SK-N-SH (cell line): ENCODE data around the gene SMIM3. TPM values are rescaled to one million over a fixed set of nuclear protein-coding genes. Genes with fewer than 3 reads are reported as not detected.

Source experiments
- CTCF ChIA-PET: fragments of 300-600, 350-600 bp; formaldehyde crosslinking; extraction: SDS; loops from one replicate; lab custom pipeline; 2021; lab: Yijun Ruan, JAX
- POLR2A ChIA-PET: fragments of 350-600 bp; sonication (Branson Sonifier 250); formaldehyde crosslinking; extraction: SDS; loops from one replicate; lab custom pipeline; 2020; ENCODE audit warnings: antibody characterized with exemption, inconsistent platforms; lab: Yijun Ruan, JAX
- DNase-seq: peaks from one replicate; pipeline ENCODE4 v3.0.0; 2012
- H2AFZ ChIP-seq: fragments of 200-600 bp; sonication (generic); 2 replicates; pipeline ENCODE4 v1.8.1; 2016; ENCODE audit warnings: antibody characterized with exemption, mild to moderate bottlenecking, low read depth
- H3F3A ChIP-seq: fragments of 200-600 bp; sonication (generic); replicated peaks from 2 replicates; pipeline ENCODE3; 2016; ENCODE audit warnings: antibody characterized with exemption, mild to moderate bottlenecking; ENCODE audit not compliant: insufficient read depth
- H3K27ac ChIP-seq, 2 experiments: fragments of 200-500 bp in 1 of 2; fragments of 200-600 bp in 1 of 2; sonication (Bioruptor generic) in 1 of 2; sonication (generic), shearing (Covaris generic) in 1 of 2; 2 replicates each; pipeline versions ENCODE4 v1.5.1 to v1.6.1; 2014 to 2016; ENCODE audit warnings: low read depth in 2 of 2, inconsistent platforms in 1 of 2, low read length in 1 of 2, mild to moderate bottlenecking in 1 of 2, mixed read lengths in 1 of 2
- H3K27me3 ChIP-seq: fragments of 200-600 bp; sonication (generic), shearing (Covaris generic); 2 replicates; pipeline ENCODE4 v1.6.1; 2016; ENCODE audit warnings: mixed run types; ENCODE audit not compliant: insufficient read depth
- H3K36me3 ChIP-seq, 2 experiments: fragments of 200-500 bp in 1 of 2; fragments of 200-600 bp in 1 of 2; sonication (Bioruptor generic) in 1 of 2; sonication (generic) in 1 of 2; replicated peaks in 1 of 2; 2 replicates each; pipeline versions ENCODE3 to v1.5.1; 2014 to 2016; ENCODE audit warnings: low read length in 1 of 2, mild to moderate bottlenecking in 1 of 2; ENCODE audit not compliant: insufficient read depth in 2 of 2, control insufficient read depth in 1 of 2
- H3K4me1 ChIP-seq, 2 experiments: fragments of 200-500 bp in 1 of 2; fragments of 200-600 bp in 1 of 2; sonication (Bioruptor generic) in 1 of 2; sonication (generic), shearing (Covaris generic) in 1 of 2; 2 replicates each; pipeline versions ENCODE4 v1.5.1 to v1.6.1; 2014 to 2016; ENCODE audit warnings: low read depth in 1 of 2, low read length in 1 of 2, mixed run types in 1 of 2; ENCODE audit not compliant: insufficient read depth in 2 of 2, control insufficient read depth in 1 of 2
- H3K4me2 ChIP-seq: fragments of 200-600 bp; sonication (generic), shearing (Covaris generic); 2 replicates; pipeline ENCODE4 v1.6.1; 2017; ENCODE audit warnings: mixed run types
- H3K4me3 ChIP-seq, 2 experiments: fragments of 200-500 bp in 1 of 2; fragments of 200-600 bp in 1 of 2; sonication (Bioruptor generic) in 1 of 2; sonication (generic), shearing (Covaris generic) in 1 of 2; 2 replicates each; pipeline versions ENCODE4 v1.5.1 to v1.8.1; 2014 to 2016; ENCODE audit warnings: low read depth in 2 of 2, inconsistent platforms in 1 of 2, low read length in 1 of 2, mild to moderate bottlenecking in 1 of 2, mixed read lengths in 1 of 2, moderate library complexity in 1 of 2
- H3K79me2 ChIP-seq: fragments of 200-600 bp; sonication (generic); 2 replicates; pipeline ENCODE4 v1.8.1; 2017; ENCODE audit warnings: mild to moderate bottlenecking; ENCODE audit not compliant: insufficient read depth
- H3K9ac ChIP-seq: fragments of 200-600 bp; sonication (generic); 2 replicates; pipeline ENCODE4 v1.6.1; 2017; ENCODE audit warnings: mixed run types
- H3K9me2 ChIP-seq: fragments of 200-600 bp; sonication (generic); 2 replicates; pipeline ENCODE4 v1.6.1; 2017; ENCODE audit warnings: mixed run types
- H3K9me3 ChIP-seq: fragments of 200-600 bp; sonication (generic); 2 replicates; pipeline ENCODE4 v1.6.1; 2017; ENCODE audit warnings: mixed run types, mild to moderate bottlenecking, moderate library complexity
- H4K20me1 ChIP-seq: fragments of 200-600 bp; sonication (generic); 2 replicates; pipeline ENCODE4 v1.6.1; 2017; ENCODE audit warnings: mild to moderate bottlenecking, mixed run types; ENCODE audit not compliant: insufficient read depth
- CHD2 ChIP-seq: fragments of 150-350 bp; IDR thresholded peaks from 2 replicates; pipeline ENCODE4 v1.6.1; 2018; ENCODE audit warnings: low read length; ENCODE audit not compliant: partially characterized antibody
- ELF1 ChIP-seq: IDR thresholded peaks from 2 replicates; pipeline ENCODE4 v1.4.0; 2012
- EP300 ChIP-seq, 2 experiments: IDR thresholded peaks; 2 replicates each; pipeline versions ENCODE4 v1.4.0 to v1.6.1; 2012; ENCODE audit warnings: borderline replicate concordance in 1 of 2, low read depth in 1 of 2, low read length in 1 of 2
- EZH2phosphoT487 ChIP-seq: fragments of 200-600 bp; sonication (generic); IDR thresholded peaks from 2 replicates; pipeline ENCODE4 v1.6.1; 2017; ENCODE audit warnings: low read depth, mixed run types, mild to moderate bottlenecking, antibody characterized with exemption, moderate library complexity, borderline replicate concordance
- FOSL2 ChIP-seq: IDR thresholded peaks from 2 replicates; pipeline ENCODE4 v1.4.0; 2012; ENCODE audit warnings: low read depth, mild to moderate bottlenecking, moderate library complexity, borderline replicate concordance
- FOXM1 ChIP-seq: IDR thresholded peaks from 2 replicates; pipeline ENCODE4 v1.4.0; 2012; ENCODE audit warnings: low read depth, mild to moderate bottlenecking
- GABPA ChIP-seq: IDR thresholded peaks from 2 replicates; pipeline ENCODE4 v1.4.0; 2012; ENCODE audit warnings: low read depth, mild to moderate bottlenecking
- GATA2 ChIP-seq: sonication (generic); formaldehyde crosslinking; IDR thresholded peaks from 2 replicates; pipeline ENCODE4 v1.5.0; 2020; ENCODE audit warnings: mild to moderate bottlenecking, missing genetic modification reagents
- MEF2A ChIP-seq: IDR thresholded peaks from 2 replicates; pipeline ENCODE4 v1.4.0; 2012; ENCODE audit warnings: low read depth, borderline replicate concordance
- NFIC ChIP-seq: IDR thresholded peaks from 2 replicates; pipeline ENCODE4 v1.4.0; 2012; ENCODE audit warnings: borderline replicate concordance
- NRF1 ChIP-seq: IDR thresholded peaks from 2 replicates; pipeline ENCODE4 v1.6.1; 2012; ENCODE audit warnings: low read depth, mild to moderate bottlenecking, low read length
- POLR2AphosphoS5 ChIP-seq: IDR thresholded peaks from 2 replicates; pipeline ENCODE4 v1.6.1; 2012; ENCODE audit warnings: low read depth, low read length
- RAD21 ChIP-seq: IDR thresholded peaks from 2 replicates; pipeline ENCODE4 v1.6.1; 2012; ENCODE audit warnings: mild to moderate bottlenecking, low read length
- RFX5 ChIP-seq: IDR thresholded peaks from 2 replicates; pipeline ENCODE4 v1.6.1; 2012; ENCODE audit warnings: mild to moderate bottlenecking, improper control_type of control experiment, low read length
- RXRA ChIP-seq: IDR thresholded peaks from 2 replicates; pipeline ENCODE4 v1.4.0; 2012; ENCODE audit warnings: low read depth, mild to moderate bottlenecking, borderline replicate concordance
- SIN3A ChIP-seq: IDR thresholded peaks from 2 replicates; pipeline ENCODE4 v1.6.1; 2012; ENCODE audit warnings: low read depth, mild to moderate bottlenecking, low read length, moderate library complexity, borderline replicate concordance
- SMC3 ChIP-seq: IDR thresholded peaks from 2 replicates; pipeline ENCODE4 v1.6.1; 2012; ENCODE audit warnings: low read depth, low read length, improper control_type of control experiment
- TAF1 ChIP-seq: IDR thresholded peaks from 2 replicates; pipeline ENCODE4 v1.6.1; 2012; ENCODE audit warnings: low read depth, mild to moderate bottlenecking, low read length, moderate library complexity, borderline replicate concordance
- TCF12 ChIP-seq: IDR thresholded peaks from 2 replicates; pipeline ENCODE4 v1.4.0; 2012
- YY1 ChIP-seq: IDR thresholded peaks from 2 replicates; pipeline ENCODE4 v1.4.0; 2012; ENCODE audit warnings: low read depth, mild to moderate bottlenecking
- WGBS: methylation state at CpG from one replicate; pipeline ENCODE4 v1.1.6; 2017; ENCODE audit warnings: low lambda C conversion rate; 5-methylcytosine and 5-hydroxymethylcytosine counted together
- polyA plus RNA-seq, 3 experiments: library from polyadenylated mRNA; depleted of rRNA; stranded (reverse); fragments of >200 nt; gene quantifications; 2 replicates each; pipeline ENCODE4 v1.2.3, GENCODE V29; 2012
- TF ChIP-seq, protein P1 (sequence below): IDR thresholded peaks from 2 replicates; pipeline ENCODE4; 2012
- TF ChIP-seq, protein P2 (sequence below): fragments of 150-350 bp; IDR thresholded peaks from 2 replicates; pipeline ENCODE4 v1.6.1; 2017; ENCODE audit warnings: antibody characterized with exemption, low read length, low read depth, borderline replicate concordance
- TF ChIP-seq, protein P3 (sequence below): fragments of 150-350 bp; IDR thresholded peaks from 2 replicates; pipeline ENCODE4 v1.6.1; 2016; ENCODE audit warnings: mild to moderate bottlenecking, low read depth, low read length
- TF ChIP-seq, protein P4 (sequence below): IDR thresholded peaks from 2 replicates; pipeline ENCODE4 v1.4.0; 2012; ENCODE audit warnings: low read depth, borderline replicate concordance

The SMIM3 gene
- polyA plus RNA-seq, 1 of the 3 experiments (the other 2 are of a cell fraction): 39.9 TPM

DNA sequence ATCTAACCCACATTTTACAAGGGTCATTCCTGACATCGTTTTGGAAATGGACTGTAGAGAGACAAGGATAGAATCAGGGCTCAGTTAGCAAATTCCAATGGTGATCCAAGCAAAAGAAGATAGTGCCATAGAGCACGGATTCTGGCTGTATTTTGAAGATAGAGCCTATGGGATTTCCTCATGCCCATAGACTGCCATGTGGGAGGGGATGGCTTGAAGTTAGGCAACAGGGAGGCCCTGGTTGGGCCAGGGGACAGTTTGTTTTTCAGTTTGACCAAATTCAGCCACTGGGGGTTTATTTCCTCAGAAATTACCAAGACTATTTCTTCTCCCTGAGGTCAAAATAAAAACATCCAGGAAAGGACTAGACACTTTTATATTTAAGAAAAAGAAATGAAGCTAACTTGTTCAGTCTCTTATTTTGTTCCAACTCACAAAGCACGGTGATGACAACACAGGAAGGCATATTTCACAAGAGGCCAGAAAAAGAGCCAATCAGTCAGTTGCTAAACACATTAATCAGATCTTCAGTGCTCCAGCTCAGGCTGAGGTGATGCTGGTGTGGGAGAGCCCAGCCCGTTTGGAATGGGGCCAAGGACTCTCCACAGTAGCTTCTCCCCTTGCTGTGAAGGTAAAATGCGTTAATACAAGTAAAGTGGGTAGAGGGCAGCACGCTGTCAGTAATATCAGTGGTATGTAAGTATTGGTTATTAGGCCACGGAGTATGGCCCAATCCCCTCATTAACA, 15.4 kb upstream of the SMIM3 start:
- Histone ChIP-seq H3K4me3 (no peak overlapping the region), H3K9me3 (no peaks in the 10 kb centered on the region), H3K27me3 (no peaks in the 10 kb centered on the region), H3K79me2 (peaks cover 1% of the 10 kb centered on the region; the same call in 1 of the 2 replicates), H3F3A (peaks cover 5% of the 10 kb centered on the region), H4K20me1 (no peaks in the 10 kb centered on the region), H3K9ac (no peak overlapping the region), H3K36me3 (no peaks in the 10 kb centered on the region), H3K9me2 (no peaks in the 10 kb centered on the region), H3K4me1 (peaks cover 6 to 20% of the 10 kb centered on the region in 2 experiments; a peak in 2 of 4 replicates), H3K4me2 (0 out of 2 replicates have a peak overlapping the region, but pooled peaks have one; percentile 23), H2AFZ (0 out of 2 replicates have a peak overlapping the region, but pooled peaks have one; percentile 30), H3K27ac (peak overlapping the region in 1 of 2 experiments; percentile 22; a peak in 1 of 4 replicates)
- DNase-seq: peak; percentile 30
- WGBS: 53% methylated on average over 7 of the region's 7 CpGs
- POLR2A ChIA-PET: no interaction called here
- CTCF ChIA-PET: interaction anchor here (0.7 to 3.1 kb wide), 9 partner anchors 12 to 387 kb away, joined by 3 to 35 read pairs (median 3); partner anchors contain the start of genes MYOZ3, RBM22 and SMIM3
- TF ChIP-seq ELF1 (no peak), EZH2phosphoT487 (no peak), RXRA (no peak), YY1 (no peak), MEF2A (no peak), NFIC (peak; percentile 62), RFX5 (no peak), TAF1 (no peak), EP300 (IDR thresholded peaks at IDR 0.05; ENCODE audit: borderline replicate concordance in 1 of 2, low read depth in 1 of 2, low read length in 1 of 2) (no peak), GABPA (no peak), SIN3A (no peak), RAD21 (peak; percentile 11; the same call in 1 of the 2 replicates), POLR2AphosphoS5 (no peak), CHD2 (no peak), TCF12 (peak; percentile 6; the same call in 1 of the 2 replicates), FOXM1 (no peak), FOSL2 (no peak), SMC3 (no peak), GATA2 (CRISPR knock-in tag) (no peak), NRF1 (no peak)
- TF ChIP-seq, protein P1, sequence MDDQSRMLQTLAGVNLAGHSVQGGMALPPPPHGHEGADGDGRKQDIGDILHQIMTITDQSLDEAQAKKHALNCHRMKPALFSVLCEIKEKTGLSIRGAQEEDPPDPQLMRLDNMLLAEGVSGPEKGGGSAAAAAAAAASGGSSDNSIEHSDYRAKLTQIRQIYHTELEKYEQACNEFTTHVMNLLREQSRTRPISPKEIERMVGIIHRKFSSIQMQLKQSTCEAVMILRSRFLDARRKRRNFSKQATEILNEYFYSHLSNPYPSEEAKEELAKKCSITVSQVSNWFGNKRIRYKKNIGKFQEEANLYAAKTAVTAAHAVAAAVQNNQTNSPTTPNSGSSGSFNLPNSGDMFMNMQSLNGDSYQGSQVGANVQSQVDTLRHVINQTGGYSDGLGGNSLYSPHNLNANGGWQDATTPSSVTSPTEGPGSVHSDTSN: peak; percentile 62
- TF ChIP-seq, protein P2, sequence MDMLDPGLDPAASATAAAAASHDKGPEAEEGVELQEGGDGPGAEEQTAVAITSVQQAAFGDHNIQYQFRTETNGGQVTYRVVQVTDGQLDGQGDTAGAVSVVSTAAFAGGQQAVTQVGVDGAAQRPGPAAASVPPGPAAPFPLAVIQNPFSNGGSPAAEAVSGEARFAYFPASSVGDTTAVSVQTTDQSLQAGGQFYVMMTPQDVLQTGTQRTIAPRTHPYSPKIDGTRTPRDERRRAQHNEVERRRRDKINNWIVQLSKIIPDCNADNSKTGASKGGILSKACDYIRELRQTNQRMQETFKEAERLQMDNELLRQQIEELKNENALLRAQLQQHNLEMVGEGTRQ: no peak
- TF ChIP-seq, protein P3, sequence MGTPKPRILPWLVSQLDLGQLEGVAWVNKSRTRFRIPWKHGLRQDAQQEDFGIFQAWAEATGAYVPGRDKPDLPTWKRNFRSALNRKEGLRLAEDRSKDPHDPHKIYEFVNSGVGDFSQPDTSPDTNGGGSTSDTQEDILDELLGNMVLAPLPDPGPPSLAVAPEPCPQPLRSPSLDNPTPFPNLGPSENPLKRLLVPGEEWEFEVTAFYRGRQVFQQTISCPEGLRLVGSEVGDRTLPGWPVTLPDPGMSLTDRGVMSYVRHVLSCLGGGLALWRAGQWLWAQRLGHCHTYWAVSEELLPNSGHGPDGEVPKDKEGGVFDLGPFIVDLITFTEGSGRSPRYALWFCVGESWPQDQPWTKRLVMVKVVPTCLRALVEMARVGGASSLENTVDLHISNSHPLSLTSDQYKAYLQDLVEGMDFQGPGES: no peak
- TF ChIP-seq, protein P4, sequence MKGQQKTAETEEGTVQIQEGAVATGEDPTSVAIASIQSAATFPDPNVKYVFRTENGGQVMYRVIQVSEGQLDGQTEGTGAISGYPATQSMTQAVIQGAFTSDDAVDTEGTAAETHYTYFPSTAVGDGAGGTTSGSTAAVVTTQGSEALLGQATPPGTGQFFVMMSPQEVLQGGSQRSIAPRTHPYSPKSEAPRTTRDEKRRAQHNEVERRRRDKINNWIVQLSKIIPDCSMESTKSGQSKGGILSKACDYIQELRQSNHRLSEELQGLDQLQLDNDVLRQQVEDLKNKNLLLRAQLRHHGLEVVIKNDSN: no peak
